ENCODE data around the gene S100PBP. TPM values are rescaled to one million over a fixed set of nuclear protein-coding genes. Genes with fewer than 3 reads are reported as not detected.

The S100PBP gene
- 11.4 TPM for polyA plus RNA-seq (2013, experiment 1 of 2)
- 11.2 TPM for polyA plus RNA-seq (2013, experiment 2 of 2)

- H3K27ac ChIP-seq (ENCODE audit: low read length, poor library complexity, severe bottlenecking), result peak within 1 kb of the TSS; percentile 90
- peak within 1 kb of the TSS; percentile 67 to 77 for H2BK12ac ChIP-seq (ENCODE audit: low read length in 2 of 2)
- DNase-seq, result peak; percentile 99
- peak within 1 kb of the TSS; percentile 92 to 99 for H3K4ac ChIP-seq (ENCODE audit: low read depth in 1 of 2, low read length in 2 of 2)
- H3K36me3 ChIP-seq (ENCODE audit: control insufficient read depth in 1 of 2, insufficient read depth in 2 of 2, low read depth in 1 of 2, low read length in 2 of 2), result peaks cover 3 to 6% of the 10 kb centered on the region in 2 experiments
- H4K8ac ChIP-seq (ENCODE audit: low read length), result peak within 1 kb of the TSS; percentile 91
- 0% methylated on average over 36 of the region's 55 CpGs for WGBS
- H4K91ac ChIP-seq (ENCODE audit: low read length), result peak within 1 kb of the TSS; percentile 97
- H3K4me1 ChIP-seq (ENCODE audit: control insufficient read depth, insufficient read depth, low read depth, low read length), result peaks cover 10% of the 10 kb centered on the region
- H3K9ac ChIP-seq (ENCODE audit: low read length), result peak within 1 kb of the TSS; percentile 98
- peak within 1 kb of the TSS; percentile 87 for H2BK15ac ChIP-seq (ENCODE audit: low read depth, poor library complexity, severe bottlenecking)
- H3K4me3 ChIP-seq (ENCODE audit: insufficient read depth in 1 of 2, low read depth in 1 of 2, low read length in 2 of 2), result peak within 1 kb of the TSS; percentile 90 to 96
- H3K27me3 ChIP-seq (ENCODE audit: control insufficient read depth in 1 of 2, insufficient read depth in 1 of 2, low read length in 2 of 2), result no peaks in the 10 kb centered on the region
- peak within 1 kb of the TSS; percentile 66 for H2AFZ ChIP-seq (ENCODE audit: low read depth, low read length)
- H2AK5ac ChIP-seq (ENCODE audit: low read length, severe bottlenecking), result peak within 1 kb of the TSS; percentile 93
- H3K9me3 ChIP-seq (ENCODE audit: control insufficient read depth, low read length), result no peaks in the 10 kb centered on the region
- H2BK5ac ChIP-seq (ENCODE audit: low read depth, low read length, poor library complexity, severe bottlenecking), result peak within 1 kb of the TSS; percentile 94
- peaks cover 5% of the 10 kb centered on the region for H3K79me1 ChIP-seq (replicated peaks; ENCODE audit: low read length, poor library complexity, severe bottlenecking)
- peak within 1 kb of the TSS; percentile 79 for H2BK120ac ChIP-seq (ENCODE audit: low read depth, low read length)
- peak within 1 kb of the TSS; percentile 77 for H3K4me2 ChIP-seq (ENCODE audit: low read length, poor library complexity, severe bottlenecking)
- H3K23ac ChIP-seq (ENCODE audit: low read length in 2 of 2), result peak within 1 kb of the TSS in 1 of 2 experiments; percentile 32
- peak within 1 kb of the TSS; percentile 91 to 93 for H3K18ac ChIP-seq (ENCODE audit: low read depth in 1 of 2, low read length in 2 of 2)
- H3K14ac ChIP-seq (ENCODE audit: low read length in 2 of 2), result peak within 1 kb of the TSS; percentile 56 to 57
Observed at GRCh38 chr1:32817159-32817814, at the start of gene S100PBP, which contains the start of gene YARS1. TSS of gene S100PBP (plus strand) at chr1:32817653. CDS start at chr1:32826100, 8,447 bp downstream. TSS of gene YARS1 (minus strand) at chr1:32817358. CDS start at chr1:32817244, 114 bp downstream.

- Histone ChIP-seq H3K9ac (ENCODE audit: low read length) (peak overlapping the region; percentile 29), H4K8ac (ENCODE audit: low read length) (no peak overlapping the region), H2BK5ac (ENCODE audit: low read depth, low read length, poor library complexity, severe bottlenecking) (no peak overlapping the region), H3K27ac (ENCODE audit: low read length, poor library complexity, severe bottlenecking) (no peak overlapping the region), H3K4me2 (ENCODE audit: low read length, poor library complexity, severe bottlenecking) (no peak overlapping the region), H3K4me1 (ENCODE audit: control insufficient read depth, insufficient read depth, low read depth, low read length) (peaks cover 42% of the 10 kb centered on the region), H3K27me3 (ENCODE audit: control insufficient read depth in 1 of 2, insufficient read depth in 1 of 2, low read length in 2 of 2) (no peaks in the 10 kb centered on the region), H3K36me3 (ENCODE audit: control insufficient read depth in 1 of 2, insufficient read depth in 2 of 2, low read depth in 1 of 2, low read length in 2 of 2) (peaks cover 25 to 67% of the 10 kb centered on the region in 2 experiments), H3K23ac (ENCODE audit: low read length in 2 of 2) (no peak overlapping the region), H4K91ac (ENCODE audit: low read length) (no peak overlapping the region), H2BK120ac (ENCODE audit: low read depth, low read length) (no peak overlapping the region), H3K14ac (ENCODE audit: low read length in 2 of 2) (no peak overlapping the region), H2BK15ac (ENCODE audit: low read depth, poor library complexity, severe bottlenecking) (no peak overlapping the region), H3K9me3 (ENCODE audit: control insufficient read depth, low read length) (no peaks in the 10 kb centered on the region), H3K79me1 (replicated peaks; ENCODE audit: low read length, poor library complexity, severe bottlenecking) (peaks cover 48% of the 10 kb centered on the region), H3K18ac (ENCODE audit: low read depth in 1 of 2, low read length in 2 of 2) (no peak overlapping the region), H2AK5ac (ENCODE audit: low read length, severe bottlenecking) (no peak overlapping the region), H3K4me3 (ENCODE audit: insufficient read depth in 1 of 2, low read depth in 1 of 2, low read length in 2 of 2) (peak overlapping the region in 1 of 2 experiments; percentile 37), H3K4ac (ENCODE audit: low read depth in 1 of 2, low read length in 2 of 2) (no peak overlapping the region), H2BK12ac (ENCODE audit: low read length in 2 of 2) (peak overlapping the region in 1 of 2 experiments; percentile 21), H2AFZ (ENCODE audit: low read depth, low read length) (no peak overlapping the region)
- WGBS, result 89% methylated on average over 14 of the region's 16 CpGs
- no peak for DNase-seq
Observed at GRCh38 chr1:32768110-32768850, 49.2 kb upstream of the S100PBP start.

- Histone ChIP-seq H3K27me3 (ENCODE audit: control insufficient read depth in 1 of 2, insufficient read depth in 1 of 2, low read length in 2 of 2) (no peaks in the 10 kb centered on the region), H2BK120ac (ENCODE audit: low read depth, low read length) (no peak overlapping the region), H2AFZ (ENCODE audit: low read depth, low read length) (no peak overlapping the region), H3K4me3 (ENCODE audit: insufficient read depth in 1 of 2, low read depth in 1 of 2, low read length in 2 of 2) (no peak overlapping the region), H3K27ac (ENCODE audit: low read length, poor library complexity, severe bottlenecking) (peak overlapping the region; percentile 6), H3K4me2 (ENCODE audit: low read length, poor library complexity, severe bottlenecking) (no peak overlapping the region), H4K91ac (ENCODE audit: low read length) (no peak overlapping the region), H3K9ac (ENCODE audit: low read length) (no peak overlapping the region), H3K4me1 (ENCODE audit: control insufficient read depth, insufficient read depth, low read depth, low read length) (peaks cover 48% of the 10 kb centered on the region), H3K23ac (ENCODE audit: low read length in 2 of 2) (no peak overlapping the region), H3K4ac (ENCODE audit: low read depth in 1 of 2, low read length in 2 of 2) (no peak overlapping the region), H3K9me3 (ENCODE audit: control insufficient read depth, low read length) (no peaks in the 10 kb centered on the region), H2BK12ac (ENCODE audit: low read length in 2 of 2) (no peak overlapping the region), H4K8ac (ENCODE audit: low read length) (no peak overlapping the region), H2AK5ac (ENCODE audit: low read length, severe bottlenecking) (no peak overlapping the region), H2BK15ac (ENCODE audit: low read depth, poor library complexity, severe bottlenecking) (no peak overlapping the region), H2BK5ac (ENCODE audit: low read depth, low read length, poor library complexity, severe bottlenecking) (no peak overlapping the region), H3K18ac (ENCODE audit: low read depth in 1 of 2, low read length in 2 of 2) (no peak overlapping the region), H3K36me3 (ENCODE audit: control insufficient read depth in 1 of 2, insufficient read depth in 2 of 2, low read depth in 1 of 2, low read length in 2 of 2) (peaks cover 38 to 75% of the 10 kb centered on the region in 2 experiments), H3K14ac (ENCODE audit: low read length in 2 of 2) (peak overlapping the region in 1 of 2 experiments; percentile 36), H3K79me1 (replicated peaks; ENCODE audit: low read length, poor library complexity, severe bottlenecking) (peaks cover 42% of the 10 kb centered on the region)
- DNase-seq, result peak; percentile 58
- 89% methylated on average over 23 of the region's 32 CpGs for WGBS
Observed at GRCh38 chr1:32769524-32770220, 47.8 kb upstream of the S100PBP start.
